SK-N-SH treated with all-trans-retinoic acid at 6 μM for 48 hours (cell line): ENCODE measurements around the gene GCA.

Experiments
- ATAC-seq: fragments of 200-7000 bp; cut with Tn5 transposase; 3 replicates; pipeline ENCODE4 v1.9.1; 2020; ENCODE audit warnings: mild to moderate bottlenecking, moderate library complexity
- ARNTL ChIP-seq: fragments of 450-650 bp; formaldehyde crosslinking; IDR thresholded peaks from 2 replicates; pipeline ENCODE4 v1.5.0; 2020; ENCODE audit warnings: low read depth, mild to moderate bottlenecking, moderate library complexity, borderline replicate concordance
- BACH2 ChIP-seq: fragments of 250-450 bp; sonication (Bioruptor Pico); IDR thresholded peaks from 2 replicates; pipeline ENCODE4 v1.9.0; 2021; ENCODE audit warnings: mild to moderate bottlenecking, borderline replicate concordance
- CREB5 ChIP-seq: fragments of 250-450 bp; sonication (Bioruptor Pico); IDR thresholded peaks from 2 replicates; pipeline ENCODE4 v1.5.1; 2020; ENCODE audit warnings: low read depth, mild to moderate bottlenecking, moderate library complexity
- CSDC2 ChIP-seq: fragments of 250-450 bp; sonication (Bioruptor Pico); IDR thresholded peaks from 2 replicates; pipeline ENCODE4 v1.5.0; 2020; ENCODE audit warnings: mild to moderate bottlenecking, moderate library complexity
- ESRRG ChIP-seq: fragments of 250-450 bp; sonication (Bioruptor Pico); IDR thresholded peaks from 2 replicates; pipeline ENCODE4 v1.6.1; 2021; ENCODE audit warnings: mild to moderate bottlenecking
- OSR1 ChIP-seq: fragments of 250-450 bp; sonication (Bioruptor Pico); IDR thresholded peaks from 2 replicates; pipeline ENCODE4 v1.8.0; 2022; ENCODE audit warnings: moderate library complexity, mild to moderate bottlenecking, inconsistent platforms
- POU6F1 ChIP-seq: fragments of 250-450 bp; sonication (Bioruptor Pico); IDR thresholded peaks from 2 replicates; pipeline ENCODE4 v1.8.0; 2021; ENCODE audit warnings: low read depth, mild to moderate bottlenecking, moderate library complexity, borderline replicate concordance
- PPARA ChIP-seq: fragments of 250-450 bp; sonication (Bioruptor Pico); IDR thresholded peaks from 2 replicates; pipeline ENCODE4 v1.5.0; 2020; ENCODE audit warnings: mild to moderate bottlenecking, borderline replicate concordance
- RARB ChIP-seq: fragments of 250-450 bp; sonication (Bioruptor Pico); IDR thresholded peaks from 2 replicates; pipeline ENCODE4 v1.8.0; 2021; ENCODE audit warnings: mild to moderate bottlenecking, moderate library complexity
- SNAI2 ChIP-seq: fragments of 250-450 bp; sonication (Bioruptor Pico); IDR thresholded peaks from 2 replicates; pipeline ENCODE4 v1.5.0; 2020; ENCODE audit warnings: mild to moderate bottlenecking, moderate library complexity
- TCF4 ChIP-seq: fragments of 250-450 bp; sonication (Bioruptor Pico); IDR thresholded peaks from 2 replicates; pipeline ENCODE4 v1.8.0; 2021; ENCODE audit warnings: mild to moderate bottlenecking, moderate library complexity, borderline replicate concordance
- TOX ChIP-seq: fragments of 250-450 bp; sonication (Bioruptor Pico); IDR thresholded peaks from 2 replicates; pipeline ENCODE4 v1.8.0; 2021; ENCODE audit warnings: mild to moderate bottlenecking, moderate library complexity, borderline replicate concordance
- TSHZ2 ChIP-seq: fragments of 250-450 bp; sonication (Bioruptor Pico); IDR thresholded peaks from 2 replicates; pipeline ENCODE4 v1.5.0; 2020; ENCODE audit warnings: mild to moderate bottlenecking, moderate library complexity
- ZC3H10 ChIP-seq: fragments of 250-450 bp; sonication (Bioruptor Pico); IDR thresholded peaks from 2 replicates; pipeline ENCODE4 v1.5.1; 2021; ENCODE audit warnings: mild to moderate bottlenecking, moderate library complexity
- ZFP3 ChIP-seq: fragments of 250-450 bp; sonication (Bioruptor Pico); IDR thresholded peaks from 2 replicates; pipeline ENCODE4 v1.5.0; 2020; ENCODE audit warnings: mild to moderate bottlenecking, moderate library complexity
- ZNF565 ChIP-seq: fragments of 450-650 bp; formaldehyde crosslinking; conservative IDR thresholded peaks from 2 replicates; pipeline ENCODE4 v1.5.0; 2020; ENCODE audit warnings: low read depth, mild to moderate bottlenecking, moderate library complexity

The GCA gene

GRCh38 chr2:162327134-162327769 lies 16.7 kb upstream of the GCA start:
- TF ChIP-seq ZNF565 (CRISPR knock-in tag) = no peak
- no peak for TF ChIP-seq RARB (CRISPR knock-in tag)
- no peak for TF ChIP-seq ESRRG
- no peak for ATAC-seq

GRCh38 chr2:162327806-162328205 lies 16.1 kb upstream of the GCA start:
- no peak for TF ChIP-seq CREB5 (CRISPR knock-in tag)
- TF ChIP-seq POU6F1 = no peak
- no peak for TF ChIP-seq ESRRG
- TF ChIP-seq RARB (CRISPR knock-in tag) = no peak
- no peak for TF ChIP-seq OSR1 (CRISPR knock-in tag)
- TF ChIP-seq ZC3H10 (CRISPR knock-in tag) = no peak
- no peak for TF ChIP-seq TSHZ2 (CRISPR knock-in tag)
- no peak for TF ChIP-seq TOX (CRISPR knock-in tag)
- TF ChIP-seq CSDC2 (CRISPR knock-in tag) = no peak
- no peak for TF ChIP-seq SNAI2 (CRISPR knock-in tag)
- no peak for TF ChIP-seq ARNTL (CRISPR knock-in tag)
- no peak for TF ChIP-seq TCF4
- TF ChIP-seq BACH2 (CRISPR knock-in tag) = no peak
- ATAC-seq = no peak

GRCh38 chr2:162328424-162329157 lies 15.3 kb upstream of the GCA start:
- ATAC-seq = no peak

More at GRCh38 chr2:162328424-162329157, 15.3 kb upstream of the GCA start:
- no peak for TF ChIP-seq SNAI2 (CRISPR knock-in tag)
- no peak for TF ChIP-seq CSDC2 (CRISPR knock-in tag)
- TF ChIP-seq ZFP3 (CRISPR knock-in tag) = no peak
- TF ChIP-seq PPARA (CRISPR knock-in tag) = no peak
- no peak for TF ChIP-seq TSHZ2 (CRISPR knock-in tag)
